RWPE2 (cell line): ENCODE results near the gene ADRA2A.

Experiments
- ATAC-seq: fragments of 200-7000 bp; cut with Tn5 transposase; 3 replicates; pipeline ENCODE4 v1.9.1; 2021; ENCODE audit warnings: low read depth
- DNase-seq: peaks from one replicate; pipeline ENCODE4 v3.0.0-alpha.2; 2020; ENCODE audit warnings: low spot score
- H3K27ac ChIP-seq: fragments of 450-650 bp; 2 replicates; pipeline ENCODE4 v1.5.1; 2017; ENCODE audit warnings: mild to moderate bottlenecking; ENCODE audit not compliant: poor library complexity, severe bottlenecking
- H3K27me3 ChIP-seq: fragments of 250-450 bp; sonication (Bioruptor Pico); 2 replicates; pipeline ENCODE4 v1.5.1; 2021; ENCODE audit warnings: mild to moderate bottlenecking, moderate library complexity; ENCODE audit not compliant: insufficient read depth, poor library complexity, severe bottlenecking
- H3K36me3 ChIP-seq: fragments of 250-450 bp; sonication (Bioruptor Pico); 2 replicates; pipeline ENCODE4 v1.5.1; 2020; ENCODE audit warnings: low read depth, mild to moderate bottlenecking, moderate library complexity
- H3K4me1 ChIP-seq: fragments of 250-450 bp; sonication (Bioruptor Pico); 2 replicates; pipeline ENCODE4 v1.5.1; 2021; ENCODE audit warnings: mild to moderate bottlenecking, moderate library complexity; ENCODE audit not compliant: insufficient read depth, poor library complexity, severe bottlenecking
- H3K4me3 ChIP-seq: fragments of 250-450 bp; sonication (Bioruptor Pico); 2 replicates; pipeline ENCODE4 v1.5.1; 2021; ENCODE audit warnings: mild to moderate bottlenecking, moderate library complexity; ENCODE audit not compliant: severe bottlenecking
- H3K9me3 ChIP-seq: fragments of 250-450 bp; sonication (Bioruptor Pico); 2 replicates; pipeline ENCODE4 v1.5.1; 2021; ENCODE audit warnings: mild to moderate bottlenecking, moderate library complexity; ENCODE audit not compliant: severe bottlenecking
- TF ChIP-seq, protein P1 (sequence below): fragments of 450-650 bp; IDR thresholded peaks from one replicate; pipeline ENCODE4 v1.5.1; 2017; ENCODE audit warnings: mild to moderate bottlenecking, moderate library complexity; ENCODE audit not compliant: poor library complexity, severe bottlenecking

ADRA2A gene

DNA sequence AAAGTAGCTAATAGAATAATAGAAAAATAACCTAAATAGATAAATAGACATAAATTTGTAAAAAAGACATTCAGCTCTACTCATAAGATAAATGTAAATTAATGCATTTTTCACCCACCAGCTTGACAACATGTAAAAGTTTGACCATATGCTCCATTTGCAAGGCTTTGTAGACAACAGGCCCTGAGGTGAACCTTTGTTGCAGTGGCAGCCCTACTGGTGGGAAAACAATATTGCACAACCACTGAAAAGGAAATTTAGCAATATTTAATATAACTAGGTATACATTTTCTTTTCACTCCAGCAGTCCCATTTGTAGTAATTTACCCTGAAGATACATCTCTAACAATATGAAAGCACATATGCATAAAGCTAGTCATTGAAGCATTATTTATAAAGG is 39.0 kb upstream of the ADRA2A start:
- Histone ChIP-seq H3K27ac (no peak overlapping the region), H3K27me3 (no peaks in the 10 kb centered on the region), H3K9me3 (peaks cover 6% of the 10 kb centered on the region), H3K36me3 (no peaks in the 10 kb centered on the region), H3K4me3 (no peak overlapping the region), H3K4me1 (peaks cover 7% of the 10 kb centered on the region)
- ATAC-seq (no peak), DNase-seq (no peak)
- TF ChIP-seq, protein P1, sequence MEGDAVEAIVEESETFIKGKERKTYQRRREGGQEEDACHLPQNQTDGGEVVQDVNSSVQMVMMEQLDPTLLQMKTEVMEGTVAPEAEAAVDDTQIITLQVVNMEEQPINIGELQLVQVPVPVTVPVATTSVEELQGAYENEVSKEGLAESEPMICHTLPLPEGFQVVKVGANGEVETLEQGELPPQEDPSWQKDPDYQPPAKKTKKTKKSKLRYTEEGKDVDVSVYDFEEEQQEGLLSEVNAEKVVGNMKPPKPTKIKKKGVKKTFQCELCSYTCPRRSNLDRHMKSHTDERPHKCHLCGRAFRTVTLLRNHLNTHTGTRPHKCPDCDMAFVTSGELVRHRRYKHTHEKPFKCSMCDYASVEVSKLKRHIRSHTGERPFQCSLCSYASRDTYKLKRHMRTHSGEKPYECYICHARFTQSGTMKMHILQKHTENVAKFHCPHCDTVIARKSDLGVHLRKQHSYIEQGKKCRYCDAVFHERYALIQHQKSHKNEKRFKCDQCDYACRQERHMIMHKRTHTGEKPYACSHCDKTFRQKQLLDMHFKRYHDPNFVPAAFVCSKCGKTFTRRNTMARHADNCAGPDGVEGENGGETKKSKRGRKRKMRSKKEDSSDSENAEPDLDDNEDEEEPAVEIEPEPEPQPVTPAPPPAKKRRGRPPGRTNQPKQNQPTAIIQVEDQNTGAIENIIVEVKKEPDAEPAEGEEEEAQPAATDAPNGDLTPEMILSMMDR: no peak

DNA sequence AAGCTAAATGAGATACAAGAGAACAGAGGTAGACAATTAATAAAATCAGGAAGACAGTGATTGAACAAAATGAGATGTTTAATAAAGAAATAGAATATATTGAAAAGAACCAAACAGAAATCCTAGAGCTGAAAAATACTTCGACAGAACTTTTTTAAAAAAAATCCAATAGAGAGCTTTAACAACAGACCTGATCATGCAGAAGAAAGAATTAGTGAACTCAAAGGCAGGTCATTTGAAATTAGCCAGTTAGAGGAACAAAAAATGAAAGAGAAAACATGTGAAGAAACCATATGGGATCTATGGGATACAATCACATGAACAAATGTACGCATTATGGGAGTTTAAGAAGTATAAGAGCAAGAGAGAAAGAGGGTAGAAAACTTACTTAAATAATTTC is 37.3 kb upstream of the ADRA2A start:
- no peak for DNase-seq
- Histone ChIP-seq H3K36me3 (no peaks in the 10 kb centered on the region), H3K27me3 (no peaks in the 10 kb centered on the region), H3K9me3 (peaks cover 6% of the 10 kb centered on the region), H3K4me3 (no peak overlapping the region), H3K27ac (no peak overlapping the region), H3K4me1 (peaks cover 6% of the 10 kb centered on the region)
- no peak for ATAC-seq
- TF ChIP-seq, protein P1: no peak

DNA sequence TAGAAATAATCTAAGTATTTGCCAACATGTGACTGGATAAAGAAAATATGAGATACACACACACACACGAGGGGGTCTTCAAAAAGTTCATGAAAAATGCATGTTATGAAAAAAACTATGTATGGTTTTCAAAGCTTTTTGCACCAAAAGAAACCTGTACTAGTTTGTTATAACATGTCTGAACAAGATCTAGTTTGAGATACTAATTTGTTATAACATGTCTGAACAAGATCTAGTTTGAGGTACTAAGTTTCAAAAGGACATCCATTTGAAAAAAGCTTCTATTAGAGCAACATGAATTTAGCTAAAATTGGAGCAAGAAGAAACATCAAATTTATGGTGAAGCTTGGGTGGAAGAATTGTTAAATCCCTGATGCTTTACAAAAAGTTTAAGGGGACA is 19.8 kb upstream of the ADRA2A start:
- H3K4me3 ChIP-seq: no peak overlapping the region
- TF ChIP-seq, protein P1: no peak
- no peak for ATAC-seq
- no peaks in the 10 kb centered on the region for H3K36me3 ChIP-seq
- H3K9me3 ChIP-seq: no peaks in the 10 kb centered on the region
- H3K4me1 ChIP-seq: no peaks in the 10 kb centered on the region
- no peak for DNase-seq
- H3K27ac ChIP-seq: no peak overlapping the region
- no peaks in the 10 kb centered on the region for H3K27me3 ChIP-seq

DNA sequence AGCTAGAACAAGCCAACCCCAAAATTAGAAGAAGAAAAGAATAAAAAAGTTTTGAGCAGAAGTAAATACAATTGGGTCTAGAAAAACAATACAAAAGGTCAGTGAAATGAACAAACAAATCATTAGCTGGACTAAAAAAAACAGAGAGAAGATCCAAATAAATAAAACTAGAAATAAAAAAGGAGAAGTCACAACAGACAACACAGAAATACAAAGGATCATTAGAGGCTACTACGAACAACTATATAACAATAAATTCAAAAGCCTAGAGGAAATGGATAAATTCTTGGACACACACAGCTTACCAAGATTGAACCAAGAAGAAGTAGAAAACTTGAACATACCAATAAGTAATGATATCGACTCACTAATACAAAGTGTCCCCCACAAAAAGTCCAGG is 13.4 kb upstream of the ADRA2A start:
- Histone ChIP-seq H3K4me1 (no peaks in the 10 kb centered on the region), H3K36me3 (no peaks in the 10 kb centered on the region), H3K9me3 (no peaks in the 10 kb centered on the region), H3K27me3 (no peaks in the 10 kb centered on the region), H3K4me3 (no peak overlapping the region), H3K27ac (no peak overlapping the region)
- ATAC-seq: no peak
- no peak for DNase-seq
- TF ChIP-seq, protein P1: no peak

DNA sequence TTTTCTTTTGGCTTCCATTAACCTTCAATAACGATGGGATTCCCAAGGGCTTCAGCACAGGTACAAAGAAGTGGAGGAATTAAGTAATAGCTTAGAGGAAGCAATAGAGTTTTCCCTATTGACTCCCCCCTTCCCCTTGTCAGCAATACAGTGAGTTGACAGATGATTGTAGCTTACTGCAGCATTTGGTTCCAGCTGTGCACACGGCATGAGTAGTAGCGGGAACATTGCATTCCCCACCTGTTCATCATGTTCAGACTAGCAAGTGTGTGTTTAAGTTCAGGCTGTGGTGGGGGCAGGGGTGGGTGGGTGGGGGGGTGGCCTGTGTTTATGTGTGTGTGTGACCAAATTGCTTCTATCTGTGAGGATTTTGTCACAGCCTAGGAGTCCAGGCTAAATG is 4.6 kb upstream of the ADRA2A start:
- Histone ChIP-seq H3K27me3 (peaks cover 38% of the 10 kb centered on the region), H3K36me3 (no peaks in the 10 kb centered on the region), H3K4me3 (no peak overlapping the region), H3K27ac (no peak overlapping the region), H3K4me1 (no peaks in the 10 kb centered on the region), H3K9me3 (no peaks in the 10 kb centered on the region)
- no peak for ATAC-seq
- TF ChIP-seq, protein P1: no peak
- no peak for DNase-seq
